GM12878 (cell line): Measurements from ENCODE around the gene BPIFB4. TPM values are rescaled to one million over a fixed set of nuclear protein-coding genes. Genes with fewer than 3 reads are reported as not detected.

ENCODE experiments used
- ATAC-seq: fragments of 200-7000 bp; cut with Tn5 transposase; 3 replicates; pipeline ENCODE4 v1.9.1; 2020; ENCODE audit warnings: mild to moderate bottlenecking, moderate library complexity
- BruUV-seq: library from RNA; stranded (reverse); fragments of 400-500 nt; replicated peaks from 2 replicates; lab custom pipeline; 2021; lab: Mats Ljungman, UMichigan
- CTCF ChIA-PET: fragments of 300-600 bp; sonication (Branson Sonifier 250); formaldehyde crosslinking; extraction: SDS; loops from one replicate; lab custom pipeline; 2021; ENCODE audit warnings: inconsistent platforms; lab: Yijun Ruan, JAX
- POLR2A ChIA-PET: fragments of 350-600 bp; formaldehyde crosslinking; extraction: SDS; loops from one replicate; lab custom pipeline; 2021; ENCODE audit warnings: inconsistent platforms; lab: Charles Lee
- RAD21 ChIA-PET: fragments of 300-600 bp; sonication (Branson Sonifier 250); formaldehyde crosslinking; loops from one replicate; lab custom pipeline; 2023; ENCODE audit warnings: antibody characterized with exemption; ENCODE audit not compliant: unreplicated experiment; lab: Charles Lee
- SMC1A ChIA-PET: fragments of 300-600 bp; sonication (Branson Sonifier 250); formaldehyde crosslinking; loops from one replicate; lab custom pipeline; 2023; ENCODE audit not compliant: unreplicated experiment, uncharacterized antibody; lab: Charles Lee
- DNase-seq: peaks from one replicate; pipeline ENCODE4 v3.0.0-alpha.2; 2011; ENCODE audit warnings: low read depth, low spot score
- FAIRE-seq: peaks from 3 replicates; lab custom pipeline; 2011; peaks lifted over from hg19 to GRCh38; lab: Jason Lieb, UNC
- H2AFZ ChIP-seq: 2 replicates; pipeline ENCODE4 v1.6.0; 2011; ENCODE audit warnings: low read depth, low read length, control low read depth; ENCODE audit not compliant: control insufficient read depth
- H3K27ac ChIP-seq: 2 replicates; pipeline ENCODE4 v1.5.1; 2011; ENCODE audit warnings: control low read depth; ENCODE audit not compliant: control insufficient read depth, insufficient read depth
- H3K27me3 ChIP-seq, 2 experiments: replicated peaks in 1 of 2; 2 replicates each; pipeline versions ENCODE4 v1.6.0 to v1.6.1; 2011; ENCODE audit warnings: low read length in 1 of 2; ENCODE audit not compliant: control insufficient read depth in 2 of 2, insufficient read depth in 2 of 2
- H3K36me3 ChIP-seq, 2 experiments: 2 replicates each; pipeline ENCODE4 v1.5.1; 2011; ENCODE audit warnings: low read length in 1 of 2; ENCODE audit not compliant: control insufficient read depth in 2 of 2, insufficient read depth in 2 of 2
- H3K4me1 ChIP-seq: 2 replicates; pipeline ENCODE4 v1.6.1; 2011; ENCODE audit warnings: mild to moderate bottlenecking, low read length, moderate library complexity, mixed read lengths; ENCODE audit not compliant: control insufficient read depth, insufficient read depth
- H3K4me2 ChIP-seq: 2 replicates; pipeline ENCODE4 v1.6.0; 2011; ENCODE audit warnings: control low read depth; ENCODE audit not compliant: control insufficient read depth, insufficient read depth
- H3K4me3 ChIP-seq: fragments of 200-600 bp; sonication (generic); 2 replicates; pipeline ENCODE4 v1.5.1; 2016
- H3K79me2 ChIP-seq: 2 replicates; pipeline ENCODE4 v1.6.0; 2011; ENCODE audit warnings: low read length; ENCODE audit not compliant: control insufficient read depth, insufficient read depth
- H3K9ac ChIP-seq: 2 replicates; pipeline ENCODE4 v1.8.0; 2011; ENCODE audit warnings: low read length, control low read depth, mixed read lengths; ENCODE audit not compliant: control insufficient read depth, insufficient read depth
- H3K9me3 ChIP-seq: replicated peaks from 3 replicates; pipeline ENCODE4 v1.5.1; 2011; ENCODE audit warnings: mild to moderate bottlenecking, low read length; ENCODE audit not compliant: control insufficient read depth, insufficient read depth
- H4K20me1 ChIP-seq: 2 replicates; pipeline ENCODE4 v1.6.0; 2011; ENCODE audit not compliant: control insufficient read depth, insufficient read depth
- BHLHE40 ChIP-seq, 2 experiments: fragments of 450-650 bp in 1 of 2; IDR thresholded peaks; 2 replicates each; pipeline ENCODE4 v1.6.1; 2011 to 2017; ENCODE audit warnings: low read depth in 2 of 2, borderline replicate concordance in 1 of 2, improper control_type of control experiment in 1 of 2, low read length in 1 of 2, mild to moderate bottlenecking in 1 of 2
- EED ChIP-seq: sonication (generic); IDR thresholded peaks from 2 replicates; pipeline ENCODE4 v1.6.1; 2016; ENCODE audit warnings: antibody characterized with exemption, low read depth
- HCFC1 ChIP-seq: fragments of 150-350 bp; IDR thresholded peaks from 2 replicates; pipeline ENCODE4 v1.6.1; 2014; ENCODE audit warnings: low read length
- MEF2A ChIP-seq: IDR thresholded peaks from 2 replicates; pipeline ENCODE4 v1.6.1; 2011; ENCODE audit warnings: low read depth, mild to moderate bottlenecking, low read length, moderate library complexity; ENCODE audit not compliant: insufficient read depth
- MLLT1 ChIP-seq: fragments of 450-650 bp; IDR thresholded peaks from 2 replicates; pipeline ENCODE4 v1.6.1; 2016; ENCODE audit warnings: mild to moderate bottlenecking
- MTA2 ChIP-seq: fragments of 450-650 bp; IDR thresholded peaks from 2 replicates; pipeline ENCODE4 v1.6.1; 2016; ENCODE audit warnings: low read depth, mild to moderate bottlenecking, moderate library complexity
- ZBTB11 ChIP-seq: fragments of 450-650 bp; formaldehyde crosslinking; IDR thresholded peaks from 2 replicates; pipeline ENCODE4 v1.5.0; 2022; ENCODE audit warnings: mild to moderate bottlenecking, missing genetic modification characterization
- WGBS: methylation state at CpG from one replicate; pipeline ENCODE4 v1.1.6; 2016; ENCODE audit warnings: low lambda C conversion rate; ENCODE audit not compliant: insufficient replicate concordance, insufficient coverage; ENCODE audit errors: missing lambda C conversion rate; 5-methylcytosine and 5-hydroxymethylcytosine counted together
- in situ Hi-C: fragments of 300-500 bp; cut with MboI; formaldehyde crosslinking; loops from 9 replicates; pipeline ENCODE4 v1.14.3; 2018; ENCODE audit warnings: mixed read lengths
- intact Hi-C: fragments of 100-400 bp; cut with micrococcal nuclease; formaldehyde crosslinking; loops from one replicate; pipeline ENCODE4 v1.14.2; 2022; ENCODE audit not compliant: unreplicated experiment
- polyA plus RNA-seq, 11 experiments: library from polyadenylated mRNA; depleted of rRNA in 4 of 11; unstranded in 6 of 11; stranded (reverse) in 5 of 11; fragments of >200 nt; fragmentation: Nextera tagmentation in 4 of 11; fragmentation: Illumina TruSeq in 1 of 11; extraction: Ambion mirVana in 4 of 11; extraction: Trizol in 1 of 11; gene quantifications; 1 replicate in 1 of 11; 2 replicates in 10 of 11; pipeline versions ENCODE4 v1.2.1 to v1.2.3, GENCODE V29; 2011 to 2016; ENCODE audit warnings: inconsistent platforms in 2 of 11, missing spikeins in 2 of 11, low read depth in 1 of 11
- total RNA-seq, 4 experiments: library from RNA; depleted of rRNA in 3 of 4; stranded (reverse); fragments of >200 nt in 3 of 4; fragmentation: Illumina TruSeq in 1 of 4; extraction: Trizol in 1 of 4; gene quantifications; 2 replicates each; pipeline versions ENCODE4 v1.2.1 to v1.2.3, GENCODE V29; 2013 to 2021

BPIFB4 gene
- total and polyA plus RNA-seq, 10 of the 15 experiments (the other 5 are each of a cell fraction or from before 2014, with no cell fraction given), result 0.12 TPM; not detected in 9

- no peaks in the 10 kb centered on the region for H3K36me3 ChIP-seq
- RAD21 ChIA-PET, result no interaction called here
- CTCF ChIA-PET, result no interaction called here
- intact Hi-C loops (loop anchor here (5.0 kb wide), 1 partner anchor 53 kb away; no protein-coding TSS in a partner anchor), in situ Hi-C loops (no loop called here)
- SMC1A ChIA-PET, result no interaction called here
- no peaks in the 10 kb centered on the region for H3K4me1 ChIP-seq
- H3K27ac ChIP-seq, result no peak overlapping the region
- H2AFZ ChIP-seq, result no peak overlapping the region
- no TSS peak for BruUV-seq
- no peak overlapping the region for H3K4me2 ChIP-seq
- WGBS, result 0% methylated on average over 3 of the region's 3 CpGs
- no peak for ATAC-seq
- H3K27me3 ChIP-seq, result 0 out of 4 replicates have a peak, but pooled peaks cover 0 to 2% of the 10 kb centered on the region in 2 experiments
- H3K4me3 ChIP-seq, result no peak overlapping the region
- no peak for FAIRE-seq
- TF ChIP-seq MEF2A, result no peak
- TF ChIP-seq HCFC1, result no peak
- TF ChIP-seq ZBTB11, result no peak
- no peak for TF ChIP-seq MLLT1
- no peak for TF ChIP-seq EED
- TF ChIP-seq BHLHE40 (IDR thresholded peaks at IDR 0.05; ENCODE audit: borderline replicate concordance in 1 of 2, low read depth in 2 of 2, low read length in 1 of 2), result no peak
- no peak for TF ChIP-seq MTA2
- no peaks in the 10 kb centered on the region for H3K9me3 ChIP-seq
- no peak for DNase-seq
- H3K79me2 ChIP-seq, result no peaks in the 10 kb centered on the region
- no peak overlapping the region for H3K9ac ChIP-seq
- POLR2A ChIA-PET, result no interaction called here
- no peaks in the 10 kb centered on the region for H4K20me1 ChIP-seq
Measured at GRCh38 chr20:33159713-33160112, 80.3 kb downstream of the BPIFB4 start.
